HG03439 (cell line): ENCODE results near the gene AVL9.
"Not testable (repeated sequence)": the region's sequence is repeated elsewhere in the genome, so short reads cannot be mapped to it uniquely, and the experiment has no call there.

Experiments
- ATAC-seq: cut with Tn5 transposase; IDR thresholded peaks from one replicate; pipeline ENCODE4 v1.9.1; 2021; ENCODE audit warnings: mild to moderate bottlenecking, moderate library complexity; ENCODE audit not compliant: unreplicated experiment

The AVL9 gene

GRCh38 chr7:32494946-32495297 lies 367 bp upstream of the AVL9 start:
- ATAC-seq: peak; percentile 7

- ATAC-seq: no peak
These were observed 944 bp downstream of the AVL9 start for GRCh38 chr7:32496052-32496813.

- ATAC-seq: not testable (repeated sequence)
These were observed 4.5 kb downstream of the AVL9 start for GRCh38 chr7:32499755-32500154.

- ATAC-seq: not testable (repeated sequence)
These were observed 4.9 kb downstream of the AVL9 start for GRCh38 chr7:32500216-32500615.

GRCh38 chr7:32500922-32501341 lies 5.6 kb downstream of the AVL9 start:
- peak; percentile 57 for ATAC-seq

GRCh38 chr7:32501522-32501921 lies 6.2 kb downstream of the AVL9 start:
- ATAC-seq: no peak

GRCh38 chr7:32502728-32503127 lies 7.4 kb downstream of the AVL9 start:
- ATAC-seq: no peak

- ATAC-seq: no peak
These were observed 11.2 kb downstream of the AVL9 start for GRCh38 chr7:32506266-32507054.

GRCh38 chr7:32507414-32507813 lies 12.1 kb downstream of the AVL9 start:
- no peak for ATAC-seq

GRCh38 chr7:32511791-32512190 lies 16.5 kb downstream of the AVL9 start:
- ATAC-seq: no peak

- no peak for ATAC-seq
These were observed 17.9 kb downstream of the AVL9 start for GRCh38 chr7:32513210-32513609.

- no peak for ATAC-seq
These were observed 20.7 kb downstream of the AVL9 start for GRCh38 chr7:32515890-32516550.

GRCh38 chr7:32516551-32517100 lies 21.3 kb downstream of the AVL9 start:
- ATAC-seq: no peak

GRCh38 chr7:32518534-32519140 lies 23.3 kb downstream of the AVL9 start:
- ATAC-seq: no peak

GRCh38 chr7:32519763-32520162 lies 24.5 kb downstream of the AVL9 start:
- no peak for ATAC-seq

- no peak for ATAC-seq
These were observed 27.6 kb downstream of the AVL9 start for GRCh38 chr7:32522746-32523530.

- no peak for ATAC-seq
These were observed 29.3 kb downstream of the AVL9 start for GRCh38 chr7:32524631-32525030.

GRCh38 chr7:32525839-32526238 lies 30.6 kb downstream of the AVL9 start:
- no peak for ATAC-seq

GRCh38 chr7:32531402-32531801 lies 36.1 kb downstream of the AVL9 start:
- ATAC-seq: no peak

GRCh38 chr7:32532086-32532485 lies 36.8 kb downstream of the AVL9 start:
- ATAC-seq: no peak
